HG03354 (cell line): Measurements from ENCODE around the gene PKDCC.

Experiments
- ATAC-seq: cut with Tn5 transposase; IDR thresholded peaks from one replicate; pipeline ENCODE4 v1.9.1; 2021; ENCODE audit warnings: mild to moderate bottlenecking; ENCODE audit not compliant: unreplicated experiment, poor library complexity, severe bottlenecking

Gene PKDCC, protein sequence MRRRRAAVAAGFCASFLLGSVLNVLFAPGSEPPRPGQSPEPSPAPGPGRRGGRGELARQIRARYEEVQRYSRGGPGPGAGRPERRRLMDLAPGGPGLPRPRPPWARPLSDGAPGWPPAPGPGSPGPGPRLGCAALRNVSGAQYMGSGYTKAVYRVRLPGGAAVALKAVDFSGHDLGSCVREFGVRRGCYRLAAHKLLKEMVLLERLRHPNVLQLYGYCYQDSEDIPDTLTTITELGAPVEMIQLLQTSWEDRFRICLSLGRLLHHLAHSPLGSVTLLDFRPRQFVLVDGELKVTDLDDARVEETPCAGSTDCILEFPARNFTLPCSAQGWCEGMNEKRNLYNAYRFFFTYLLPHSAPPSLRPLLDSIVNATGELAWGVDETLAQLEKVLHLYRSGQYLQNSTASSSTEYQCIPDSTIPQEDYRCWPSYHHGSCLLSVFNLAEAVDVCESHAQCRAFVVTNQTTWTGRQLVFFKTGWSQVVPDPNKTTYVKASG

DNA sequence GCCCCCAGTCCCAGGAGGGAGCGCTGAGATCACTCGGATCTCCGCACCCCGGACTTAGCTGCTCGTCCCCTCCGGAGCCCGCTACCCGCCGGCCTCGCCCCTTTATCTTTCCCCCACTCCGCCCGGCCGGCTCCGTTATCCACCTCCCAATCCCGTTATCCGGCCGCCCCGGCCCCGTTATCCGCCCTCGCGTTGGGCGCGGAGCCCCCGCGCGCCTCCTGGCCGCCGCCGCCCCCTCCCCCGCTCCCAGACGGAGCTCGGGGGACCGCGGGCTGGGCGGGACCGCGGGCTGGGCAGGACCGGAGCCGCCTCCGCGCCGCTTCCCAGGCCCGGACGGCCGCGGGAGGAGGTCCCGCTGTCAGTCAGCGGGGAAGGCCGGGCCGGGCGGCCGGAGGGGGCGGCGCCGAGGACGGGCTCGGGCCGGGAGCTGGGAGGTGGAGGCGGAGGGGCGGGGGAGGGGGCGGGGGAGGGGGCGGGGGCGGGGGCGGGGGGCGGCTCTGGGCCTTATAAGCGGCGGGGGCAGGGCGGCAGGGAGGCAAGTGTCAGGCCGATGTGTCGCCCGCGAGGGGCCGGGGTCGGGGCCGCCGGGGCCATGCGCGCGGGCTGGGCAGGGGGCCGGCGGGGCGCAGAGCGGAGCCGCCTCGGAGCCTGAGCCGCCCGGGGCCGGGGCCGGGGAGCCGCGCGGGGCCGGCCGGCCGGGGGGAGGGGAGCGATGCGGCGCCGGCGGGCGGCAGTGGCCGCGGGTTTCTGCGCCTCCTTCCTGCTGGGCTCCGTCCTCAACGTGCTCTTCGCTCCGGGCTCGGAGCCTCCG is at the start of gene PKDCC:
PKDCC (plus strand) TSS at position 534 of the 811 bp plus-strand sequence; CDS start at position 713, 179 bp downstream.
- peak; percentile 54 for ATAC-seq

DNA sequence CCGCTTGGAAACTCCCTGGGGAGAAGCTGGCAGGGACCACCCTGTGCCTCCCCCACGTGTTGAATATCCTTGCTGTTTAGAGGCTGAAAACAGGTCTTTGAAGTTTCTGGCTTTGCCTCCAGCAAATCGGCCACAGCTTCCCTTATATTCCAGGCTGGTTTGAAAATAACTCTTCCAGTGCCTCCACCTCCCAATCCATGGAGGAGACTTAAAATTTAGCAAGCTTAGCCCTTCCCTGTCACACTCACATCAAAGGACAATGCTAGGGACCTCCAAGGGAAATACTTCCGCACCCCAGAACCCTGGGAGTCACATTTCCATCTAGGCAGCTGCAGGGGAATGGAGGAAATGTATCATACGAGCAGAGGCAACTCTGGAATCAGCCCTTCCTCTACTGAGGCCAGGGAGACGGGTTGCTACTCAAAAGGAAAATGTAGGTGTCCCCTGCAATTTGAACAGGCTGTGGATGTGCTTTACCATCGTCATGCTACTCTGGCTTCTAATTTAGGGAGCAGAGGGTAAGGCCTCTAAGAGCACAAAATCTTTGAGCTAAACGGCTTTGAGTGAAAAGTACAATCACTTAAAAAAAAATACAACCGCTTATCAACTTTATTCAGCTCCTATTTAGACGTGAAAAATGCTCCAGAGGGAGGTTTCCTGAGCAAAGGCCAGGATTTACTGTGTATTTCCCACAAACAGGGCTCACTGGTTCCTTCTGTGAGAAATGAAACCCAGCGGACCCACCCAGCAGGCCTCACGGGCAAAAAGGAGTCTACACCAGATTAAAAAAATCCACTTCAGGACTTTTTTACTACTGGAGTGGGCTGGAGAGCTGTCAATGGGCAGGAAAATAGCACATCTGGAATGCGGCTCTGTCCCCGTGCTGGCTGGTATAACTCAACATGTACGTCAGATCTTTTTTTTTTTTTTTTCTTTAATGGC is 49.4 kb upstream of the PKDCC start:
- no peak for ATAC-seq

DNA sequence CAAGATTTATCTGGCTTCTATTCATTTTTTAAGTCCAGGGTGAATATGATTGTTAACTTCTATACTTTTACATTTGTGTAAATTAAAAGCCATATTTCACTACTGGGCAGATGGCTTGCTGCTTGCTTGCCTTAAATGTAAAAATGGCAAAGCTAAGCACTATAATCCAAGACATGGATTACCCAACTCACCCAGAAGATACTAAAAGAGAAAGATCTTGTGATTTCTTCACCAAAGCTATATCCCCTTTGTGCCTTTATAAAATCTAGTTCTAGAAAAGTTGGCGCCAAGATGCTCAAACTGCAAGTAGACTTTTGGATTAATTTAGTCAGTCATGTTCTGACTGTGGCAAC is 48.7 kb upstream of the PKDCC start:
- no peak for ATAC-seq

DNA sequence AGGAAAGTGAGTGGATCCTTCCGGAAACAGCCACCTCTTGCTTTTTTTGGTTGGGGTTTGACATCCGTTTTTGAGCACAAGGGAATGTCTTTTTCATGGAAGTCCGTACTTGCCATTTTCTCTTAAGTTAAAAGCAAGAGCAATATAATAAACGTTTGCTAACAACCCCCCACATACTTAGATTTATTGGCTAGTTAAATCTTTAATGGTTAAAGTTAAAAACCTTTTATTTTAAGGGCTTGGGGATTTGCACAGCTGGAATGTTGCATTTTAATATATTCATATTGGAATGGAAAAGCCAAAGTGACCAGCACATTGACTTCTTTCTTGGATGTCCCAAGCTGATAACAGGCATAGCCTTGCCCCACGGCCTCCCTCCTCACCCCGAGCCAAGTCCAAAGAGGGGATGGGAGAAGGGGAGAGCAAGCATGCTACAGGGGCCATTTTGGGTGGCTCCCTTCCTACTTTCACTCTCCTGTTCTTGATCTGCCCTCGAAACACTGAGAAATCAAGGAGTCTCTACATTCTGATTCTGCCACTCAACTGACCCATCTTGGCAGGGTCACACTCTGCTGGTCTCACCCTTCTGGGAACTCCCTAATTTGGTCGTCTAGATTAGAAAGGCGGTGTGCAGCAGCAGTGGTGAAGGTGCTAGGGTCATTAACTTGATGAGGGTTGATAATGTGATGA is 48.1 kb upstream of the PKDCC start:
- no peak for ATAC-seq

DNA sequence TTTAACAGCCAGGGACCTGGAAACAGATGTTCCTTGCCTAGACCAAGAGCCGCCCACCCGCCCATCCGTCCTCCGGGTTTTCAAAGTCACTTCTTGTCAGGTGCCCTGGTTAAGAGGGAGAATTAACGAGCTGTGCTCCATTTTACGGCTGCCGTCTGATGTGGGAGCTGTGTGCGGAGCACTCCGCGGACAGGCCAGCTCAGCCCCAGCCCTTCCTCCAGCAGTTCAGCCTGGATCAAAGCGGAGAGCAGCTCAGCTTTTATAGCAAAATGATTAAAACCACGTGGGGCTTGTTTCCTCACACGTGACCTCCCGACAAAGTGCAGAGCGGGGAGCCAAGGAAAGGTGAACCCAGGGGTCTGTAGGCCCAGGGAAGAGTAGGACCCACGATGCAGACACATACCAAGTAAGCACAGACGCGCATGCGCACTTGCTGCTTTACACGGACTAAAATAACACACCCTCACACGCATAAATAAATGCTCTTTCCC is 46.1 kb upstream of the PKDCC start:
- no peak for ATAC-seq

DNA sequence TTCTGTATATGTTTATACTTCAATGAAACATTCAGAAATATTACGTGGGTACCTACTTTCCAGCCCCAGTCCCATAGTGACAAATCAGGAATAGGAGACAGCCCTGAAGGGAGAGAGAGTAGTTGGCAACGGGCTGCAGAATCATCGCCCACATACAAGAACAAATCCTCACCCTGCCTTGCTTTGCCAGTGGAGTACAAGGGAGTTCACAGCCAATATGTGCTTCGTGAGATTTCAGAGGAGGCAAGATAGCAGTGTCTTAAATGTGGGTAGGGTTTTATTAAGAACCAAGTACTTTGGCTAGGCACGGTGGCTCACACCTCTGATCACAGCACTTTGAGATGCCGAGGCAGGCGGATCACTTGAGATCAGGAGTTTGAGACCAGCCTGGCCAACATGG is 40.3 kb upstream of the PKDCC start:
- no peak for ATAC-seq

DNA sequence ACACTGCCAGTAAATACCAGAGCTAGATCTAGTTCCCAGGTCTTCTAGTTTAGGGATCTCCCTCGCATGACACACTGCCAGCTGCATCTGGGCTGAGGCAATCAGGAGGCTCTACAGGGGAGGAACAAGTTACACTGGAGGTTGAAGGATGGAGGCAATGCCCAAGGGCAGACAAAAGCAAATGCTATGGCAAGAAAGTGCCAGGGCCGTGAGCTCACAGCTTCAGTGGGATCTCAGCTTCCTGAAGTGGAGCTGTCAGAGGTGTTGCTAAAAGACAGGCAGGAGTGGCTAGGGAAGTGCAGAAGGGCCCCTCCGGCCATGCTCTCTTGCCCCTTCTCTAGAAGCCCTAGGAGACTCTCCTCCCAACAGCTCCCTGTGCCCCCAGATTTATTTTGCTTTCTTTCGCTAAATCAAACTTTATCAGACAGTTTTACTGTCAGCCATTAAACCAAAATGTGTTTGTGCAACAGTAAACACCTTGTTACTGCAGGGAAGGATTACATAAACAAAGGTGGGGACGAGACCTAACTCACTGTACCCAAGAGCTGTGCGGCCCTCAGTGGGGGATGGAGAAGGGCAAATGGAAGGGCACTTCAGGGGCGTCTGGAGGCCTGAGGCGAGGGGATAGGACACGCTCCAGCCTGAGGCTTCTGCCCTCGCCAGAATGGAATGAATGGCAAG is 39.4 kb upstream of the PKDCC start:
- no peak for ATAC-seq

DNA sequence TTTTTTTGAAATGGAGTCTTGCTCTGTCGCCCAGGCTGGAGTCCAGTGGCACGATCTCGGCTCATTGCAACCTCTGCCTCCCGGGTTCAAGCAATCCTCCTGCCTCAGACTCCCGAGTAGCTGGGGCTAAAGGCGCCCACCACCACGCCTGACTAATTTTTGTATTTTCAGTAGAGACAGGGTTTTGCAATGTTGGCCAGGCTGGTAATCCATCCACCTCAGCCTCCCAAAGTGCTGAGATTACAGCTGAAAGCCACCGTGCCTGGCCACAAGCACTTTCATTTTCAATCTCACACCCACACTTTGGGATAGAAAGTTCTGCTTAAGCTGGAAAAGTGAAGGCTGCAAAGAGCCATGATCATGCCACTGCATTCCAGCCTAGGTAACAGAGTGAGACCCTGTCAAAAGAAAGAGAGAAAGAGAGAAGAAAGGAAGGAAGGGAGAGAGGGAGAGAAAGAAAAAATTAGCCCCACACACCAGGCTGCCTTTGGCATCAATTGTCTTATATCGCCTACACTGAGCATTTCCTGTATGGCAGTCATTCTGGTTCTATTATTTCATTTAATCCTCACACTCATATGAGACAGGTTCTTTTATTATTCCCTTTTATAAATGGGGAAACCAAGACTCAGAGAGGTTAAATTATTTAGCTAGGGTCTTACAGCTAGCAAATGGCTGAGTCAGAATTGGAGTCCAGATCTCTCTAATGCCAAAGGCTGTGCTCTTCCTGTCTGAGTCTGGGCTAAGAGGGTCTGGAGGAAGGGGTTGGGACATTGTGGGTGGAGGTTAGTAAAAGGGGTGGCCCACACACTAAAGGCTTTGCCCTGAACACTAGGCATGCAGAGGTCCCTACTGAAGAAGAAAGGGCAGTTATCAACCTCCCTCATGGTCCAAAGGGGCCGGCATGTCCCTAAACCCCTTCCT is 37.9 kb upstream of the PKDCC start:
- ATAC-seq = no peak

DNA sequence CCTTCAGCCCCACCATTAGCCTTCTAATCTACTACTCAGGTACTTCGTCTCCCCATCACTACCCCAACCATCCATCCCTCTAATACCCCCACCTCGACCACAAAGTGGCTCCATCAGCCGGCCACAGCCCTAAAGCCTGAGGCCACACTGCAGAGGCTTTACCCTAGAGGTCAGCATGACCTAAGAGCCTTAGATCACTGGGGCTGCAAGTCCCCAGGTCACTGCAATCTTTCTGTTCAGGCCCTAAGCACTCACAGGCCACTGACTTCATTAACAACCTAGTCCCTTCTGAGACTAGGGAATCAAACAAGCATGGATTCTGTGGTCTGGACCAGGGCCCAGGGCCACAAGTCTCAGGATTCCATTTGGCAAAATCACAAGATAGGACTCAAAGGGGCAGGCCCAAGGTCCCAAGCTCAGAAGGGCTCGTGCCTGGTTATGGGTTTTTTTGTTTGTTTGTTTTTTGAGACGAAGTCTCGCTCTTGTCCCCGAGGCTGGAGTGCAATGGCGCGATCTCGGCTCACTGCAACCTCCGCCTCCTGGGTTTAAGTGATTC is 37.0 kb upstream of the PKDCC start:
- no peak for ATAC-seq

DNA sequence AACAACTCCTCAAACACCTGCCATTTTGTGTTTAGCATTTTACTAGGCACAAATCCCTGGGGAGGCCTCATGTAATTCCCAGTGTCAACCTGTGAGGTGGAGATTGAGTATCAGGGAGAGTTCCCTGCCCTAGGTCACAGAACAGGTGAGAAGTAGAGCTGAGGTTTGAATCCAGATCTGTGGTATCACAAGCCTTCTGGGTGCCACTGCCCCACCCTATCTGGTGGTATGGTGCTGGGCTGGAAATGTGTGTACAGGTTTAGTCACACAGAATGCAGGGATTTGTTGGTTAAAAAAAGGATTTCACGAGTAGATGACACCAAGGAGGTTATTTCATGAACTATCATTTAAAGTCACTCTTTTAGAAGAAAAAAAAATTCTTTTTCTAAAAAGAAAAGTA is 35.7 kb upstream of the PKDCC start:
- no peak for ATAC-seq

DNA sequence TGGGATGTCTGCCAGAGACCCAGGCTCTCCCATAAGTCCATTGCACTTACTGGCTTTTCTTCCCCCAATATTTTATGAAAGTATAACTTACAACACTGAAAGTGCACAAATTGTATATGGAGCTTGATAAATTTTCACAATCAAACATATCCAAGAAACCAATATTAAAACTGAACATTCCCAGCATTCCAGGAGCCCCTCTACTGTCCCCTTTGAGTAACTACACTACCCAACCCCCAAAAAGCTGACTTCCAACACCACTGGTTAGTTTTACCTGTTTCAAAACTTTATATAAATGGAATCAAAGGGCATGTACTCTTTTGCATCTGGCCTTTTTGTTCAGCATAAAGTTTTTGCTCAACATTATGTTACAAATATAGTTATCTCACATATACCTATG is 35.2 kb upstream of the PKDCC start:
- ATAC-seq = no peak

DNA sequence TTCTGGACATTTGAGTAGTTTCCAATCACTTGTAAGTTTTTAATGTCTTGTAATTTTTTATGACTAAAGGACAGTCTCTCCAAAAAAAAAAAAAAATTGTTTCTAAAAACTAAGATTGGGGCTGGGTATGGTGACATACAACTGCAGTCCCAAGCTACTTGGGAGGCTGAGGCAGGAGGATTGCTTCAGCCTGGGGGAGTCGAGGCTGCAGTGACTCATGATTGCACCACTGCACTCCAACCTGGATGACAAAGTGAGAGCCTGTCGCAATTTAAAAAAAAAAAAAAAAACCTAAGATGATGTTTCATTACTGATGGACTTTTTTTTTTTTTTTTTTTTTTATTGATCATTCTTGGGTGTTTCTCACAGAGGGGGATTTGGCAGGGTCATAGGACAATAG is 34.4 kb upstream of the PKDCC start:
- ATAC-seq = no peak

DNA sequence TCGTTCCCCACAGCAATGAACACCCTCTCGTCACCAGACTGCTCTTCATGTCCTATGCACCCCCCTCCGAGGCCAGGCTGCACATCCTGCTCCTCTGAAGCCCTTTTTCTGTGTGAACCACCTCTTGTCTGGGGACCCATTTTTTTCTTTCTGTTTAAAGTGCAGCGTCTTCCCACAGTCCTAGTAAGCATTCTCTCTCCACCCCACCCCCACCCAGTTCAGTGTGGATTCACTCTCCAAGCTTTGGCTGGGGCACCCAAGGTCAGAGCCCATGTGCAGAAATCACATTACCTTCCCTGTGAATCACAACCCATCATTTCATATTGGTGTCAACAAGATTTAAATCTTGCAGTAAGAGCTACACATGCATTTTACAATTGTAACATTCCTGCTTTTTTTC is 26.4 kb upstream of the PKDCC start:
- no peak for ATAC-seq

DNA sequence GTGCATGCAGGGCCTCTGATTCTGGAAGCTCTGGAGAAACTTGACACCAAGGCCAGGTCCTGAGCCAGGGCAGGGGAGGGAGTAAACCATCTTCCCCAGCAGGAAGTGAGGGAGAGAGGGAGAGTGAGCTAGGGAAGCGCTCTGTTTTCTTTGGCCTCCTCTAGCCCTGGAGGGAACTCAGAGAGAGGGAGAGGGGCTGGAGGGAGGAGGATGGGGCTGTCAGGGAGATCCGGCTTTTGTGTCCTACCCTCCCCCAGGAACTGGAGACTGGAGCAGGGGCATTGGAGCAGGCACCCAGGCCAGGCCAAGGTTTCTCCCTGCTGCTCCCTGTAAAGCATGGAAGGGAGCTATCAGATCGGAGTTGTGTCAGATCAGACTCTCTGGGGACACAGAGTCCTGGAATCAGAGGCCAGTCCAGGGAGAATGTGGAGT is 22.7 kb upstream of the PKDCC start:
- no peak for ATAC-seq

DNA sequence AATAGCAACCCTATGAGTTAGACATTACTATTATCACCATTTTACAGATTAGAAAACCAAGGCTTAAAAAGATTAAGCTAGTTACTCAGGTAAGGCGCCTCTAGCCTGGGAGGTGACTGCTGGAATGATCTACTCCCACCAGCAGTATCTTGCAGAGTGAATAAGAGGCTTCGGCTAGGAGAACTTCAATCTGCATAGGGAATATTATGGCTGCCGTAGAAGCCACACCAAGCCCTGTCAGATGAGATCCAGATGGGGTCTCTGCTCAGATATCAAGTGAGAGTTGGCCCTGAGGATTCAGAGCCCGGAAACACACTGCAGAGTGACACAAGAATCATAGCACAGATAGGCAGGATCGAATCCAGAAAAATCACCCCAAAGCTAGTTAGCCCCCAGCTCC is 21.5 kb upstream of the PKDCC start:
- ATAC-seq = no peak

DNA sequence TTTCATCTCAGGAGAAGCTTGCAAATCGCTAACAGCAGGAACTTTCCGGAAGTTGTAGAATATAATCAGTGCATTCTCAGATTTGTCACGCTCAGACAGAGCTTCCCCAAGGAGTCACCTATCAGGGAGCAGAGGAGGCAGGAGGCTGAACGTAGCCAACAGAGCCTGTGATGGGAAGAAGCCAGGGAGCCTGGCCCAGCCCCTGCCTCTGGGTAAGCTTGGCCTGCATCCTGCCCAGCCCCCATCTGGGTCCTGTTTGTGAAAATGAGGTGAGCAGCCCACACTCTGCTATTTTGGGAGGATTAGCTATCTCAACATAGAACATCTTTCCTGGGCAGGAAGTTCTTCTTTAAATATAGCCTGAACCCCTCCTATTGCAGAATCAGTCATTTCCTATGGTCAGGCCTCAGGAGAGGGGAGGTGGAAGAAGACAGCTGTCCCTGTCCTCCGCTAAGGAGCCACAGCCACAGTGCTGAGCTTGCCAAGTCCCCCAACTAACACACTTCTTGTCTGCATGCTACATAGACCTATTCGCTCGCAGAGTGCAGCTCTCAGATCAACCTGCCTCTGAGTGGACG is 19.2 kb upstream of the PKDCC start:
- peak; percentile 77 for ATAC-seq

DNA sequence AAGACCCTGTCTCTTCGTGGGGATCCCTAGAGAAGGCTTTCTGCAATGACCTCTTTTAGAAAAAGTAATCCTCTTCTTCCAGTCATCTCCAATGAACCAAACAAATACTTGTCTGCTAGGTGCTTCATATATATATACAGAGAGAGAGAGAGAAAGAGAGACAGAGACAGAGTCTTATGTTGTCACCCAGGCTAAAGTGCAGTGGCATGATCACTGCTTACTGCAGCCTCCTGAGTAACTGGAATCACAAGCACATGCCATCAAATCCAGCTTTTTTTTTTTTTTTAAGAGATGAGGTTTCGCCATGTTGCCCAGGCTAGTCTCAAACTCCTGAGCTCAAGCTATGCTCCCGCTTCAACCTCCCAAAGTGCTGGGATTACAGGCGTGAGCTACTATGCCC is 18.6 kb upstream of the PKDCC start:
- ATAC-seq = peak; percentile 19
